Smooth muscle cell of the brain vasculature (primary cell): Measurements from ENCODE around the gene PTPRJ.

Experiments used
- DNase-seq: peaks from one replicate; pipeline ENCODE4 v3.0.0-alpha.2; 2012; ENCODE audit warnings: low read depth, low spot score

PTPRJ gene

GRCh38 chr11:48063424-48063978 lies 83.1 kb downstream of the PTPRJ start:
- peak; percentile 87 for DNase-seq

- DNase-seq: peak; percentile 49
These were observed 83.9 kb downstream of the PTPRJ start for GRCh38 chr11:48064306-48064705.

GRCh38 chr11:48066881-48067800 lies 86.8 kb downstream of the PTPRJ start:
- DNase-seq: no peak

GRCh38 chr11:48073031-48073861 lies 92.9 kb downstream of the PTPRJ start:
- DNase-seq: no peak

GRCh38 chr11:48074425-48075181 lies 94.2 kb downstream of the PTPRJ start:
- DNase-seq: no peak

- DNase-seq: no peak
These were observed 95.3 kb downstream of the PTPRJ start for GRCh38 chr11:48075637-48076036.

GRCh38 chr11:48077251-48077650 lies 96.9 kb downstream of the PTPRJ start:
- no peak for DNase-seq

- no peak for DNase-seq
These were observed 98.3 kb downstream of the PTPRJ start for GRCh38 chr11:48078689-48079088.

- no peak for DNase-seq
These were observed 99.2 kb downstream of the PTPRJ start for GRCh38 chr11:48079596-48079995.

GRCh38 chr11:48080301-48080861 lies 100.0 kb downstream of the PTPRJ start:
- no peak for DNase-seq

GRCh38 chr11:48081151-48082010 lies 101.0 kb downstream of the PTPRJ start:
- DNase-seq: peak; percentile 29

GRCh38 chr11:48082771-48083170 lies 102.4 kb downstream of the PTPRJ start:
- DNase-seq: no peak

- no peak for DNase-seq
These were observed 103.1 kb downstream of the PTPRJ start for GRCh38 chr11:48083421-48083820.

GRCh38 chr11:48085688-48086087 lies 105.3 kb downstream of the PTPRJ start:
- DNase-seq: no peak

GRCh38 chr11:48087422-48087821 lies 107.1 kb downstream of the PTPRJ start:
- DNase-seq: no peak

GRCh38 chr11:48087974-48088681 lies 107.8 kb downstream of the PTPRJ start:
- DNase-seq: no peak

- DNase-seq: peak; percentile 83
These were observed 108.3 kb downstream of the PTPRJ start for GRCh38 chr11:48088682-48089050.

GRCh38 chr11:48090174-48090573 lies 109.8 kb downstream of the PTPRJ start:
- no peak for DNase-seq

GRCh38 chr11:48091426-48092102 lies 111.2 kb downstream of the PTPRJ start:
- no peak for DNase-seq
